Stimulated activated naive B cell treated with anti-CD40 and anti-IgM and Interleukin-4, amounts not matched to agents 10 μg/mL and 1 μg/mL and 100 μg/mL, for 72 hours (primary cell): ENCODE data around the gene ZBTB16.
A peak's percentile ranks its signal among the peaks of the same experiment; 100 is the strongest.
"Not testable (repeated sequence)": the region's sequence is repeated elsewhere in the genome, so short reads cannot be mapped to it uniquely, and the experiment has no call there.

Experiments
- ATAC-seq, 2 donors: fragments of 150-1000 bp; cut with Tn5 transposase; replicated peaks; 2 replicates each; pipeline ENCODE4 v1.10.0; 2021; ENCODE audit warnings: moderate library complexity in 1 of 2
- DNase-seq: peaks from one replicate; pipeline ENCODE4 v3.0.0; 2021
- H3K27ac Mint-ChIP-seq: one replicate; pipeline ENCODE4 v1.8.0; 2022; ENCODE audit warnings: mild to moderate bottlenecking, mixed read lengths
- H3K27me3 Mint-ChIP-seq, 2 donors: one replicate each; pipeline ENCODE4 v1.8.0; 2022; ENCODE audit warnings: mixed read lengths in 2 of 2
- H3K36me3 Mint-ChIP-seq, 2 donors: one replicate each; pipeline ENCODE4 v1.8.0; 2022; ENCODE audit warnings: mixed read lengths in 2 of 2, mild to moderate bottlenecking in 1 of 2
- H3K4me1 Mint-ChIP-seq, 2 donors: one replicate each; pipeline ENCODE4 v1.8.0; 2022; ENCODE audit warnings: mixed read lengths in 2 of 2, mild to moderate bottlenecking in 1 of 2
- H3K4me3 Mint-ChIP-seq, 2 donors: one replicate each; pipeline ENCODE4 v1.8.0; 2022; ENCODE audit warnings: mild to moderate bottlenecking in 2 of 2, mixed read lengths in 2 of 2, moderate library complexity in 1 of 2
- H3K9me3 Mint-ChIP-seq, 2 donors: one replicate each; pipeline ENCODE4 v1.8.0; 2022; ENCODE audit warnings: mixed read lengths in 2 of 2, mild to moderate bottlenecking in 1 of 2

ZBTB16 gene

DNA sequence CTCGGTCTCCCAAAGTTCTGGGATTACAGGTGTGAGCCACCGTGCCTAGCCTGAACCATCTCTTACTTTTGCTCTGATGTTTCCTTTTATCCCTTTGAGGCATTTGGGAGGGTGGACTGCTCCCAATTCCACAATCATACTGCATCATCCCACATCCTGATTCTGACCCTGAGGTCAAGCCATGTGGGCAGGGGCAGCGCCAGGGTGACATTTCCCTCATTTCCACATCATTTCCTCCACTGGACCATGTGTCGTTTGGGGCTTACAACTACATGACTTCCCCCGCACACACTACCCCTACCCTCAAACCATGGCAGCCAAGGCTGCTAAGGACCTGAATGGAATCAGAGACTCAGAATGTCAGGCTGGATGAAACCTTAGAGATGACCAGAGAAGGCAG is 26.4 kb upstream of the ZBTB16 start:
- Mint-ChIP-seq H3K36me3 (no peaks in the 10 kb centered on the region), H3K9me3 (no peaks in the 10 kb centered on the region), H3K27ac (no peak overlapping the region), H3K4me1 (peaks cover 0 to 19% of the 10 kb centered on the region in 2 donors), H3K27me3 (peaks cover 26 to 50% of the 10 kb centered on the region in 2 donors), H3K4me3 (no peak overlapping the region)
- DNase-seq (no peak), ATAC-seq (no peak)

GRCh38 chr11:114033572-114033971 is 25.9 kb upstream of the ZBTB16 start:
- no peaks in the 10 kb centered on the region for H3K9me3 Mint-ChIP-seq
- no peaks in the 10 kb centered on the region for H3K36me3 Mint-ChIP-seq
- peaks cover 0 to 19% of the 10 kb centered on the region in 2 donors for H3K4me1 Mint-ChIP-seq
- ATAC-seq (no peak), DNase-seq (no peak)
- no peak overlapping the region for H3K27ac Mint-ChIP-seq
- peaks cover 23 to 45% of the 10 kb centered on the region in 2 donors for H3K27me3 Mint-ChIP-seq
- H3K4me3 Mint-ChIP-seq = no peak overlapping the region

GRCh38 chr11:114034956-114035355 is 24.6 kb upstream of the ZBTB16 start:
- no peak for ATAC-seq
- Mint-ChIP-seq H3K36me3 (no peaks in the 10 kb centered on the region), H3K4me1 (peaks cover 0 to 19% of the 10 kb centered on the region in 2 donors)

GRCh38 chr11:114036147-114036811 is 23.2 kb upstream of the ZBTB16 start:
- Mint-ChIP-seq H3K27ac (no peak overlapping the region), H3K4me3 (peak overlapping the region; percentile 30 to 67), H3K9me3 (no peaks in the 10 kb centered on the region), H3K27me3 (peaks cover 15 to 27% of the 10 kb centered on the region in 2 donors), H3K36me3 (no peaks in the 10 kb centered on the region), H3K4me1 (peaks cover 0 to 19% of the 10 kb centered on the region in 2 donors)
- peak; percentile 39 for DNase-seq
- ATAC-seq = peak; percentile 90 to 94

More at GRCh38 chr11:114034956-114035355, 24.6 kb upstream of the ZBTB16 start:
- Mint-ChIP-seq H3K4me3 (no peak overlapping the region), H3K27ac (no peak overlapping the region), H3K9me3 (no peaks in the 10 kb centered on the region), H3K27me3 (peaks cover 20 to 36% of the 10 kb centered on the region in 2 donors)
- no peak for DNase-seq

DNA sequence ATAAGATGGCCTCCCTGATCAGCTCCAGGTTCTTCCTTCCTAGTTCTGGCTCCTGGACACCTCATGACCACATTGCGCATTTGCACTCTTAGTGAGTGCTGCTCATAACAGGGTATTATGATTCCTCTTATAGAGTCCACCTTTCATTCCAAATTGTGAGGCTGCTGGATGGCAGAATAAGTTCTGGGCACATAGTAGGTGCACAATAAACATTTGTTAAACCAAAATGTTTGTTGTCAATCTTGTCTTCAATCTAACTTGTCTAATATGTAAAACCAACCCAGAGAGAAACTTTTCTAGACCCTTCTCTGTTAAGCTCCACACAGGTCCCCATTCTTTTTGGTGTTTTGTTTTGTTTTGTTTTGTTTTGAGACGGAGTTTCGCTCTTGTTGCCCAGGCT is 22.6 kb upstream of the ZBTB16 start:
- DNase-seq (no peak), ATAC-seq (no peak)
- H3K36me3 Mint-ChIP-seq = no peaks in the 10 kb centered on the region
- H3K9me3 Mint-ChIP-seq = no peaks in the 10 kb centered on the region
- no peak overlapping the region for H3K27ac Mint-ChIP-seq
- peaks cover 15 to 27% of the 10 kb centered on the region in 2 donors for H3K27me3 Mint-ChIP-seq
- peaks cover 0 to 14% of the 10 kb centered on the region in 2 donors for H3K4me1 Mint-ChIP-seq
- H3K4me3 Mint-ChIP-seq = no peak overlapping the region

DNA sequence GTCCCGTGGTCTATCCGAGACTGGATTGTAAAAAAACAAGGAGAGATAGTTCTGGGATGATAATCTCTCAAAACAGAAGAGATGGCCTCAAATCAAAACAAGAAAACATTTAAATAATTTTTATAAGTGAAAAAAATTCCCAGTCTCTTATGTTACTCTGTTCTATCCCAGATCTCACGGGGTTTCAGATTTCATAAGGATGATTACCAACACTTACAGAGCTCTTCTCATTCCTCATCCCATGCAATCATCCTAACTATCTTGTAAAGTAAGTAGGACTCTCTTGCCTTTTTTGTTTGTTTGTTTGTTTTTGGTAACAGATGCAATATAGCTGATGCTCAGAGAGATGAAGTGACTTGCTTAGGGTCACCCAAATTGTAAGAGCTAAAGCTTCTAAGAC is 20.0 kb upstream of the ZBTB16 start:
- Mint-ChIP-seq H3K9me3 (no peaks in the 10 kb centered on the region), H3K4me1 (peaks cover 5 to 19% of the 10 kb centered on the region in 2 donors), H3K27me3 (peaks cover 9 to 24% of the 10 kb centered on the region in 2 donors), H3K36me3 (no peaks in the 10 kb centered on the region), H3K4me3 (no peak overlapping the region), H3K27ac (no peak overlapping the region)
- DNase-seq = no peak
- ATAC-seq = no peak

- Mint-ChIP-seq H3K27me3 (peaks cover 0 to 13% of the 10 kb centered on the region in 2 donors), H3K27ac (no peak overlapping the region)
Measured at GRCh38 chr11:114040706-114041211, 18.8 kb upstream of the ZBTB16 start.

DNA sequence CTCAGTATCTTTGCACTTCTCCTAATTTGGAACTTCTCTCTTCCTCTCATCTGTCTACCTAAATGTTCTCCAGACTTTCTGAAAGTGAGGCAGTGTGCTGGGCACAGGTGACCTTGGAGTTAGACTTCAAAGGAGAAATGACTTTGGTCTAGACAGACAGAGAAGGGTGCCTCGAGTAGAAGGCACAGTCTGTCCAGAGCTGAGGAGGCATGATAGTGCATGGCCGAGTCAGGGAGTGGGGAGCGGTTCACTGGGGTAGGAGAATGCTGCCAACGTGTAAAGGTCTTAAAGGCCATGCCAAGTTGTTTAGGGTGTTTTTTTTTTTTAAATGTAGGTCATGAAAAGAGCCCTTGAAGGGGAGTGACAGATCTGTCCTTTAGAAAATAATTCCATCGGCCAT is 17.3 kb upstream of the ZBTB16 start:
- no peaks in the 10 kb centered on the region for H3K36me3 Mint-ChIP-seq
- peaks cover 5 to 6% of the 10 kb centered on the region in 2 donors for H3K27me3 Mint-ChIP-seq
- H3K4me3 Mint-ChIP-seq = no peak overlapping the region
- H3K9me3 Mint-ChIP-seq = no peaks in the 10 kb centered on the region
- no peak for ATAC-seq
- DNase-seq = no peak
- H3K27ac Mint-ChIP-seq = no peak overlapping the region
- H3K4me1 Mint-ChIP-seq = peaks cover 5% of the 10 kb centered on the region in 2 donors

More at GRCh38 chr11:114040706-114041211, 18.8 kb upstream of the ZBTB16 start:
- Mint-ChIP-seq H3K4me3 (no peak overlapping the region), H3K36me3 (no peaks in the 10 kb centered on the region), H3K4me1 (peaks cover 5 to 14% of the 10 kb centered on the region in 2 donors), H3K9me3 (no peaks in the 10 kb centered on the region)
- DNase-seq (no peak), ATAC-seq (no peak)

- Mint-ChIP-seq H3K4me1 (peaks cover 5% of the 10 kb centered on the region in 2 donors), H3K9me3 (no peaks in the 10 kb centered on the region), H3K36me3 (no peaks in the 10 kb centered on the region), H3K27ac (peak overlapping the region; percentile 33), H3K4me3 (no peak overlapping the region), H3K27me3 (peaks cover 11 to 13% of the 10 kb centered on the region in 2 donors)
- ATAC-seq = no peak
- no peak for DNase-seq
Measured at GRCh38 chr11:114044042-114044871, 15.3 kb upstream of the ZBTB16 start.

- Mint-ChIP-seq H3K27me3 (peaks cover 14 to 30% of the 10 kb centered on the region in 2 donors), H3K36me3 (no peaks in the 10 kb centered on the region), H3K4me3 (no peak overlapping the region), H3K27ac (peak overlapping the region; percentile 4), H3K4me1 (peaks cover 5% of the 10 kb centered on the region in 2 donors), H3K9me3 (no peaks in the 10 kb centered on the region)
- no peak for ATAC-seq
- no peak for DNase-seq
Measured at GRCh38 chr11:114047327-114047726, 12.2 kb upstream of the ZBTB16 start.

- H3K9me3 Mint-ChIP-seq = no peaks in the 10 kb centered on the region
- ATAC-seq (no peak), DNase-seq (no peak)
- no peak overlapping the region for H3K4me3 Mint-ChIP-seq
- H3K27me3 Mint-ChIP-seq = peaks cover 16 to 28% of the 10 kb centered on the region in 2 donors
- no peaks in the 10 kb centered on the region for H3K36me3 Mint-ChIP-seq
- H3K27ac Mint-ChIP-seq = no peak overlapping the region
- H3K4me1 Mint-ChIP-seq = peaks cover 2 to 3% of the 10 kb centered on the region in 2 donors
Measured at GRCh38 chr11:114049050-114049449, 10.5 kb upstream of the ZBTB16 start.

GRCh38 chr11:114049766-114050165 is 9.7 kb upstream of the ZBTB16 start:
- H3K27me3 Mint-ChIP-seq = peaks cover 16 to 28% of the 10 kb centered on the region in 2 donors
- not testable (repeated sequence) for H3K4me1 Mint-ChIP-seq, H3K9me3 Mint-ChIP-seq, DNase-seq, H3K36me3 Mint-ChIP-seq, ATAC-seq, H3K4me3 Mint-ChIP-seq, H3K27ac Mint-ChIP-seq

DNA sequence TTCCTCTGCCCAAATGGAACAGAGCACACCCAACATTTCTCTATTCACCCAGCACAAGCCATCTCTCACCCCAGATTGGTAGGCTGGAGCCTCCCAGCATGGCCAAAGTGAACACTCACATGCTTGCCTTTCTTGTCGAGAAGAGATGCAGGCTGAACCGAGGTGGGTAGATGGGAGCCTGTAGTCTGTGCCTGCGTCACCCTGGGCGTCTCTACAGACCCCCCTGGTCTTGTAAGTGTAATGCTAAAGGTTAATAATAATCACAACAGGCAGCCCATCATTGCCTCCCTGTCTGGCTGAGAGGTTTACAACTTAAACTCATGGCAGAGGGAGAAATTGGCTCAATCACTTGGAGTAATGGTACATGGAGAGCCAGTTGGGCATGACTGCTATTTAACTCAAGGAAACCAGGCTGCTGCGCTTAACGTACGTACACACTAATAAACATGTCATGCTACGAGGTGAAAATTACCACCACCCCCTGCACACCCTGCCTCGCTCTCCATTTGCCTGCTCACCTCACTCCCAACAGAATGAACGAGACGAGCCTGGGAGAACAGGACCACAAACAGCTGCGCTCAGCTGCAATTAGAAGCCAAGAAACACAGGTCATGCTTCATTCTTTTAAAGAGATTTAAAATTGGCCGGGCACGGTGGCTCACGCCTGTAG is 9.1 kb upstream of the ZBTB16 start:
- Mint-ChIP-seq H3K27ac (no peak overlapping the region), H3K27me3 (peaks cover 16 to 28% of the 10 kb centered on the region in 2 donors), H3K36me3 (no peaks in the 10 kb centered on the region), H3K9me3 (no peaks in the 10 kb centered on the region), H3K4me3 (no peak overlapping the region), H3K4me1 (no peaks in the 10 kb centered on the region)
- ATAC-seq (no peak), DNase-seq (no peak)

- no peaks in the 10 kb centered on the region for H3K4me1 Mint-ChIP-seq
- ATAC-seq = no peak
- peaks cover 16 to 28% of the 10 kb centered on the region in 2 donors for H3K27me3 Mint-ChIP-seq
Measured at GRCh38 chr11:114051558-114051957, 8.0 kb upstream of the ZBTB16 start.

More at GRCh38 chr11:114051558-114051957, 8.0 kb upstream of the ZBTB16 start:
- Mint-ChIP-seq H3K9me3 (no peaks in the 10 kb centered on the region), H3K4me3 (no peak overlapping the region), H3K36me3 (no peaks in the 10 kb centered on the region), H3K27ac (no peak overlapping the region)
- no peak for DNase-seq
